ENCODE data around the gene ZBTB7B.

ZBTB7B gene

DNA sequence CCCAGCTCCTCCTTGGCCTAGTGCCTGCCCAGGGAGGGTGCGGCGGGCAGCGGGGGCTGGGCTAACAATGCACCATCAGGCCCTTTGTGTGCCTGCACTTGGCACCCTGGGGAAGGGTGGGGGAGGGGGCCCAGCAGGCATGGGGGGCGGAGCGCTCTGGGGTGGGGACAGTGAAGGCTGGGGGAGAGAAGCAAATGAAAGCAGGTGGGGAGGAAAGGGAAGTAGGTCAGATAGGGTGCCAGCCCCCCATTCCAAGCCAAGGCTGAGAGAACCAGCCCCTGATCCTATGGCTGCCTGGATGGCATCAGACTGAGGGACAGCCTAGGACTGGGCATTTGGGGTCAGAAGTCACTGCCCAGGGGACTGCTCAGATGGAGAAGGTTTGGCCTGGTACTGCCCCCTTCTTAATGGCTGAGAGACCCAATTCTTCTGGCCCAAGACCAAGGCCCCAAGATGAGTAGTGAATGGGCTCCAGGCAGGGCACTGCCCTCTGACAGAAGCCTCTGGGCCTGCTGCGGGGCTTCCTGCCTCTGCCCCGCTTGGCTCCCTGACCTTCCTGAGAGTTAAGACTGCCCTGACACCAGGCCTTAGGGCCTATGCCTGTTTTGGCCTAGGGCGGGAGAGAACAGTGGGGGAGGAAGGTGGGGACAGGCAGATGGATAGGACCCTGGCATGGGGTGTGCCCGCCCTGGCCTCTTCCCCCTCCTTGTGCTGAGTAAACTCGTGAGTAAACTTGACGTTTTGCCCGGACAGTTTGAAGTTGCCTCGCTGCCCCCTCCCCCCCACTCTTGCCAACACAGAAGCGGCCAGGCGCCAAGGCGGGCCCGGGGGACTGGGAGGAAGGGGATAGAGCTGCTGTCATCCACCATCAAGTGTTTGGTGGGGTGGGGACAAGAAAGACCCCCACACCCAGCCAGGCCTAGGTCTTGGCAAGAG lies 2.7 kb downstream of the ZBTB7B start:
- DNase-seq = peak; percentile 28

DNA sequence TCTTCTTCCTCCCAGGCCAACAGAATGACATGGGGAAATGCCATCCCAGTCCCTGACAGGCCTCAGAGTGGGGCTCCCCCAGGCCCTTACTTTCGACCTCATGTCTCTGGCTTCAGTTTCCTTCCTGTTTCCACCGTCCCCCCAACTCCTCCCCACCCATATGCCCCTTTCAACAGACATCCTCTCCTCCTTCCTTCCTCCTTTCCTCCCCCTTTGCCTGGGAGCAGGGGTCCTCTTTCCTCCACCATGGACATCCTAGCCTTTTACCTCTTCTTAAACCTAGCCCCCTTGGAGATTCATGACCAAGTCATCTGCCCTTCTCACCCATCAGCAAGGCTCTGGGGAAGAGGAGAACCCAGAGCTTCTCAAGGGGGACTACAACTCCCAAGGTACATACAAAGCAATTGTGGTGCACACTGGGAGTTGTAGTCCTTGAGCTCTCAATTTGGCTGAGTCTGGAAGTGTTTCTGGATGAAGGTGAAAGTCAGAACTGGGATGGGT lies 4.0 kb downstream of the ZBTB7B start:
- peak; percentile 25 for DNase-seq

DNA sequence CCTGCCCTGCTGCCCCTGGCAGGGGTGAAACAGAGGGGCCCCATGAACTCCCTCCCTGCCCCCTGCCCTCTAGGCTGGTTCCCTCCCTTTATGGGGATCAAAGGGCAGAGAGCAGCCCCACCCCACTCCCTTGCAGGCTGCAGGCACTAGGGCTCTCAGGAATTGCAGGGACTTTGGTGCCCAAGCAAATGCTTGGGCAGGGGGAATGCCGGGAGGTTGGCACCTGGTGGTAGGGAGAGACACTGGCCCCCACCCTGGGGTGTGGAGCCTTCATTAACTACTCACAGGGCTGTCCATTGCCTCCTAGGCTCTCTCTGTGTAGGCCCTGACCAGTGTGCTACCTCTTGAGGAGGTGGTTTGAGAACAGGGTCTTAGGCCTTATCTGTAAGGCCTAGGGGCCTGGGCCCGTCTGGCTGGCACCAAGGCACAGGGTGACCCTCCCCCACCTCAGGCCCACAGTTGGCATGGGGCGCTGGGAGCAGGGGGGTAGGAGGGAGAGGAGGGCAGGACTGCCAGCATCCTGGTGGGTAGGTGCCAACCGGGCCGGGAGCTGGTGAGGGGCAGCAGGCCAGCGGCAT lies 4.7 kb downstream of the ZBTB7B start:
- DNase-seq = no peak

DNA sequence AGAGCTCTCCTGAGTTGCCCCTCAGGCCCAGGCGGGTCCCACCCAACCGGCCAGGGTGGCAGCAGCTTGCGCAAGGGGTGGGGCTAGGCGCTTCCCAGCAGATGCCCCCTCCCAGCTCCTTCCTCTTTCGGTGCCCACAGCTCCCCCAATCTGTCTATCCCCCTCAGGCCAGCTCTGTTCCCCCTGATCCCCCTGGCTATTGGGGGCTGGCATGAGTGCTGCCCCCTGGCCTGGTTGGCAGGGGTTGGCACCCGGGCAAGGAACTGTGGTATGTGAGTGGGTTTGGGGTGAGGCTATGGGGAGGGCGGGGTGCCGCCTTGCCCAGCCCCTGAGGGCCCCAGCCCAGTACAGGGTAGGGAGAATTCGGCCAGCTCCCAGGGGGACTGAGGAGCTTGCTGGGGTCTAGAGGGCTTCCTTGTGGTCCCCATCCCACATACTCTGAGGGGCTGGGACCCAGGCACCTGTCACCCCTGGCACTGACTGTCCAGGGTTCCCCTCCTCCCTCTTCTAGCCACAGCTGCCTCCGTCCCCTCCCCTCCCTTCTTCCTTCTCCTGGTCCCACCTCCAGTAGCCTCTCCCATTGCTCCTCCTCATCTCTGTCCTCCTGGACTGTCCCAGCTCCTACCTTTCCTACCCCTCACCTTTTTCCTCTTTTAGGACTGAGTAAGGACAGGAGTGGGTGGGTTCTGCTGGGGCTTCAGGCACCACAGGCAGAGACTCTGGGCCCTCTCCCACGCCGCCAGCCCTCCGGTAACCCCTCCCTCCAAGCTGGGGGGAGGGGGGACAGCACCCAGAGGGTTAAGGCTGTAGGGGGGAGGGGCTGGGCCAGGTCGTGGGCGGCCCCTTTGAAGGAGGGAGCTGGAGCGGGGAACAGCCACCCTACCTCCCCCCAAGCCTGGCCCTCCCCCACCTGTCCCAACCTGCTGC lies 5.7 kb downstream of the ZBTB7B start:
- DNase-seq = peak; percentile 69

DNA sequence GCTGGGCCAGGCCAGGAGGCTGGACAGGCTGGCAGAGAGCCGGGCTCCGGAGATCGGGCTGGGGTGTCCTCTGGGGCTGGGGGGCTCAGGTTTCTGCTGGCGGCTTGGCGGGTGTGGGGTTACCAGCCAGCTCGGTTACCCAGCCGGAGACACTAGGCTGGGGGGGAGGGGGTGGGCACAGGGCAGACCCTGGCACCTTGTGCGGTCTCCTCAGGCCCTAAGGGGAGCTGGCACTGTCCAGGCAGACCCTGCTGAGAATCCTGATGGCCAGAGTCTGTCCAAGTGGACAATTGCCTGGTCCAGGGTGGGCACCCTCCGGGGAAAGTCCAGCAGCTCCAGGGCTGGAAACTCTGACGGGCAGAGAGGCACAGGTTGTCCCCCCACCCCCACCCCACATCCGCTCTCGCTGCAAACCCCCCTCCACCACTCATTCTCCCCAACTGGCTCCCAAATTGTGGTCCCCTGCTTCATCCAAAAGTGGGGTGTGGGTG lies 6.7 kb downstream of the ZBTB7B start:
- DNase-seq = peak; percentile 41

GRCh38 chr1:155009742-155010141 lies 7.1 kb downstream of the ZBTB7B start:
- DNase-seq = no peak

GRCh38 chr1:155010211-155010918 lies 7.8 kb downstream of the ZBTB7B start:
- DNase-seq = peak; percentile 34

DNA sequence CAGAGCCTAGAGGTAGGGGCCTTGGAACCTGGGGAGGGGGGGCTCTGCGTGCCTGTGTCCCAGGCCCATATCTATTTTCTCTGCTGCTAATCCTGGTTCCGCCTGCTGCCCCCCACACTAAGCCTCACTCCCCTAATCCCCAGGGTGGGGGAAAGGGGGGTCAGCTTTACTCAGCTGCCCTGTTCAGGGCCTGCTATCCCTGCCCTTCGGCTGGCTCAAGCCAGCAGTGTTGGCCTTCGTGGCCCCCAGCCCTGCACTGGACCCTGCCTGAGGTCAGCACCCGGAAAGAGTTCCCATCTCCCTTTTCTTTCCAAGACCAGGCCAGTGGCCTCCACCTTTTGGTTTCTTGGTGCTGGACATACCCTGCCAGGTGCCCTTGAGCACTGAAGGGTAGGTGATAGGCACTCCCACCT lies 8.4 kb downstream of the ZBTB7B start:
- no peak for DNase-seq

DNA sequence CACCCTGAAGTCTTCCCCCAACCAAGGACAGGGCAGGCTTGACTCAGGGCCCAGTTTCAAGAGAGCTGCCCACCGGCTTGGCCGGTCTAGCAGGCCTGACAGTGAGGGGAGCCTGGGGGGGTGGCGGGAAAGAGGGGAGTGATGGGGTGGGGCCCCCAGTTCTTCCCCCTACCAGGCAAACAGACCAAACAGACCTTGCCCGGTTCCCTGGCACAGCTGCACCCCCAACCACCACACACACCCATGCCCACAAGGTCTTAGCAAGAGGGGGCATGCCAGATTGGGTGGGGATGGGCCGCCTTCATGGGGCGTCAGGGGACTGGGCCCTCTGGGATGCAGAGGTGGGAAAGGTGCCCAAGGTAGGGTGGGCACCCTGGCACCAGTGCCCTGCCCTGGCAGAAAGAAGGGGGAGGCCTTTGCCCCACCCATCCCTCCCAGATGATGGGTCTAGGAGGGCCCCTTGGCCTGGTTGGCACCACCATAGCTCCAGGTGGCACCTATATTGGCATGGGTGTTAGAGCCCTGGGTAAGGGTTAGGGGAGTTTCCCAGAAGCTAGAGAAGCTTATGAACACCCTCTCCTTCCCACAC lies 8.9 kb downstream of the ZBTB7B start:
- DNase-seq = no peak

GRCh38 chr1:155012026-155012546 lies 9.5 kb downstream of the ZBTB7B start:
- DNase-seq = peak; percentile 37

GRCh38 chr1:155012776-155013602 lies 10.4 kb downstream of the ZBTB7B start:
- peak; percentile 15 for DNase-seq

- peak; percentile 35 for DNase-seq
Observed at GRCh38 chr1:155013632-155014031, 11.0 kb downstream of the ZBTB7B start.

- DNase-seq = no peak
Observed at GRCh38 chr1:155014709-155015508, 12.3 kb downstream of the ZBTB7B start.

- DNase-seq = no peak
Observed at GRCh38 chr1:155015527-155016230, 13.1 kb downstream of the ZBTB7B start.

- peak; percentile 22 for DNase-seq
Observed at GRCh38 chr1:155016231-155016831, 13.7 kb downstream of the ZBTB7B start.

DNA sequence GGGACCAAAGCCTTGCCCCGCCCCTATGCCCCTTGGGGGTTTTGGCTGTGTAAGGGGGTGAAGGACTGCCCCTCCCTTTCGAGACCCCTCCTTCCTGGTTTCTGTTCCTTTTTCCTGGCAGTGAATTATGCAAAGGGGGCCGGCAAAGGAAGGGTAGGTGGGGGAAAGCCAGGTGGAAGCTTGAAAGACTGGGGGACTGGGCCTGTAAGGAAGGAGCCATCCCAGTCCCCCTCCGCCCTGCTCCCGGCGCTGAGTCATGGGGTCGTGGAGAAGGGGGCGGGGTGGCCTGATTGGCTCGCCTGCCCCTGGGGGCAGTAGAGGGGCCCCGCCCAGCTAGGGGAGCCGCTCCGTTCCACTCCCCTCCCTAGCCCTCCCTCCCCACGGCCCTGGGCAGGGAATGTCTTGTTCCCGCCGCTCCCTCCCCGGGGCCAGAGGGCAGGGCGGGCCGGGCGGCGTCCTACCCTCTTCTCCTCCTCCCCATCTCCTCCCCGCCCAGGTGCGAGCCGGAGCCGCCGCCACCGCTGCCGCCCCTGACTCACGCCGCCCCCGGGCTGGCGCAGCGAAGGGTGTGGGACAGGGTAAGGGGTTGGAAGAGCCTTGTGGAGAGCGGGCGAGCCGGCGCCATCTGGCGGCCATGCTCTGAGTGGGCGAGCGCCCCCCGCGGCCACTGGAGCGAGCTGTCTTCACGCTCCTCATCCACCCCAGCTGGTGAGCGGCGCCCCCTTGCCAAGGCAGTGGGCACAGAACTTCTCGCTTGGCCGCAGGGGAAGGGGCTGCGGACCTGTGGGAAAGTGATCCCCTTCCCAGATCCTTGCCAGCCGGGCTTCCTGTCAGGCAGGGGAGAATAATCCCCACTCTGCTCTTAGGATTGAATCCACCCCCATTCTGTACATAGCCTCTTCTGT lies 14.7 kb downstream of the ZBTB7B start:
- DNase-seq = peak; percentile 94

GRCh38 chr1:155017946-155018316 lies 15.3 kb downstream of the ZBTB7B start:
- no peak for DNase-seq
